Measurements from ENCODE around the gene HOXD12.

DNA sequence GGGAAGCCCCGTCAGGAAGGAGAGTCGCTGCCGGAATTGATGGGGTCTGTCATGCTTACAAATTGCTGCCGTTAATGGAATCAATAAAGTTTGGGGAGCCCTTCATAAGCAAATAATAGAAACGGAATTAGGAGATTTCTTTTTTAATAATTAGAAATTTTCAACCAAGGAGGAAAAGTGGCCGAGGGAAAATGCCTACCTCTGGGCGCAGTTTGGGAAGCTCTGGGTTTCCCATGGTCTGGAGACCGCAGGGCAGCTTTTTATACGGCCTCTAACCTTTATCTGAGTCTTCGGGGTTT lies 17.1 kb upstream of the HOXD12 start:
- TF ChIP-seq, protein P1, sequence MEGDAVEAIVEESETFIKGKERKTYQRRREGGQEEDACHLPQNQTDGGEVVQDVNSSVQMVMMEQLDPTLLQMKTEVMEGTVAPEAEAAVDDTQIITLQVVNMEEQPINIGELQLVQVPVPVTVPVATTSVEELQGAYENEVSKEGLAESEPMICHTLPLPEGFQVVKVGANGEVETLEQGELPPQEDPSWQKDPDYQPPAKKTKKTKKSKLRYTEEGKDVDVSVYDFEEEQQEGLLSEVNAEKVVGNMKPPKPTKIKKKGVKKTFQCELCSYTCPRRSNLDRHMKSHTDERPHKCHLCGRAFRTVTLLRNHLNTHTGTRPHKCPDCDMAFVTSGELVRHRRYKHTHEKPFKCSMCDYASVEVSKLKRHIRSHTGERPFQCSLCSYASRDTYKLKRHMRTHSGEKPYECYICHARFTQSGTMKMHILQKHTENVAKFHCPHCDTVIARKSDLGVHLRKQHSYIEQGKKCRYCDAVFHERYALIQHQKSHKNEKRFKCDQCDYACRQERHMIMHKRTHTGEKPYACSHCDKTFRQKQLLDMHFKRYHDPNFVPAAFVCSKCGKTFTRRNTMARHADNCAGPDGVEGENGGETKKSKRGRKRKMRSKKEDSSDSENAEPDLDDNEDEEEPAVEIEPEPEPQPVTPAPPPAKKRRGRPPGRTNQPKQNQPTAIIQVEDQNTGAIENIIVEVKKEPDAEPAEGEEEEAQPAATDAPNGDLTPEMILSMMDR (IDR thresholded peaks at IDR 0.05), result no peak
- TF ChIP-seq POLR2A (IDR thresholded peaks at IDR 0.05), result no peak
